Sigmoid colon (tissue), 7 donors: ENCODE measurements around the gene PRIMA1. TPM values are rescaled to one million over a fixed set of nuclear protein-coding genes. Genes with fewer than 3 reads are reported as not detected.

ENCODE experiments used
- DNase-seq: peaks from one replicate; pipeline ENCODE4 v3.0.0-alpha.2; 2019
- H3K27ac ChIP-seq, 4 donors: fragments of 200-600 bp; sonication (generic); one replicate each; pipeline ENCODE4 v1.5.1; 2016 to 2019; ENCODE audit warnings: mild to moderate bottlenecking in 1 of 4
- H3K27me3 ChIP-seq, 3 donors: fragments of 200-600 bp; sonication (generic); one replicate each; pipeline ENCODE4 v1.5.1; 2019; ENCODE audit warnings: mild to moderate bottlenecking in 1 of 3
- H3K36me3 ChIP-seq, 4 donors: fragments of 200-600 bp; sonication (generic); one replicate each; pipeline ENCODE4 v1.5.1; 2016 to 2019
- H3K4me1 ChIP-seq, 4 donors: fragments of 200-600 bp; sonication (generic); one replicate each; pipeline ENCODE4 v1.5.1; 2017 to 2019
- H3K4me3 ChIP-seq, 4 donors: fragments of 200-600 bp; sonication (generic); one replicate each; pipeline ENCODE4 v1.5.1; 2017 to 2019; ENCODE audit warnings: mild to moderate bottlenecking in 2 of 4, moderate library complexity in 1 of 4
- H3K9me3 ChIP-seq, 4 donors: fragments of 200-600 bp in 3 of 4; sonication (generic) in 3 of 4; one replicate each; pipeline versions ENCODE4 v1.5.1 to v1.6.1; 2013 to 2019
- CTCF ChIP-seq, 4 experiments: fragments of 450-650 bp in 3 of 4; fragments of 200-600 bp in 1 of 4; IDR thresholded peaks; one replicate each; pipeline ENCODE4 v1.5.1; 2016 to 2019; ENCODE audit warnings: antibody characterized with exemption in 4 of 4, mild to moderate bottlenecking in 3 of 4, moderate library complexity in 2 of 4
- EP300 ChIP-seq, 4 donors: sonication (generic); formaldehyde crosslinking; IDR thresholded peaks; one replicate each; pipeline ENCODE4 v1.6.1; 2017; ENCODE audit warnings: antibody characterized with exemption in 4 of 4
- POLR2A ChIP-seq, 2 donors: fragments of 450-650 bp; IDR thresholded peaks; one replicate each; pipeline ENCODE4 v1.6.1; 2016; ENCODE audit warnings: antibody characterized with exemption in 2 of 2, mild to moderate bottlenecking in 2 of 2, moderate library complexity in 2 of 2
- POLR2AphosphoS5 ChIP-seq, 4 donors: sonication (generic); formaldehyde crosslinking; IDR thresholded peaks; one replicate each; pipeline ENCODE4 v1.6.1; 2017; ENCODE audit warnings: antibody characterized with exemption in 4 of 4
- WGBS, 2 donors: extraction: QIAGEN DNeasy Blood & Tissue Kit; methylation state at CpG; one replicate each; pipeline ENCODE4 v1.1.7; 2013; 5-methylcytosine and 5-hydroxymethylcytosine counted together
- intact Hi-C: fragments of 100-400 bp; cut with DNase I; formaldehyde crosslinking; loops from one replicate; pipeline ENCODE4 v1.15.1; 2023
- polyA plus RNA-seq, 3 donors: library from polyadenylated mRNA; stranded (reverse); fragments of 200-250 nt; gene quantifications; one replicate each; pipeline ENCODE4 v1.2.3, GENCODE V29; 2013
- total RNA-seq, 4 donors: library from RNA; depleted of rRNA; stranded (reverse); fragments of >200 nt; gene quantifications; one replicate each; pipeline ENCODE4 v1.1.0, GENCODE V29; 2016
- donor health status: healthy with polysubstance abuse.
- donor health status: Bipolar disorder and iron deficiency.
- donor health status: healthy.

PRIMA1 gene
- total and polyA plus RNA-seq, 7 donors = 0.23 to 21.9 (median 7.6) TPM

DNA sequence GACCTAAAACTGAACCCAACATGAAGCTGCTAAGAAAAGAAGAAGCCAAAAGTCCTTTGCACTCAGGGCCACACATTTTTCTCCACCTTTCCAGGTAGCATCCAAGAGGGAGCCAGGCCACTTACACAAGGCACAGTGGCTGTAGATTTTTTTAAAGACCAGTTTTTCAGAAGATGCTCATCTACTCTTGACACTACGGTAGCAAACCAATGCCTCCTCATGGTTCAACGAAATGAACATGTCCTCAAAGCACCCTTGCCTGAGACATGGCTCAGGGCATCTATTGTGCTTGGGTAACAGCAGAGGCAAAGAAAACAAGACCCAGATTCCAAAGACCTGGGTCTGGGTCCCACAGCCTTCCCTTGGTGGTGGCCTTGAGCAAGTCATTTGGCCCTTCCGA, 22.3 kb downstream of the PRIMA1 start:
- Histone ChIP-seq H3K4me3 (no peak overlapping the region), H3K27ac (peak overlapping the region; percentile 71 to 86 (median 85)), H3K27me3 (no peaks in the 10 kb centered on the region), H3K4me1 (peaks cover 0 to 55% (median 45%) of the 10 kb centered on the region in 4 donors), H3K9me3 (no peaks in the 10 kb centered on the region), H3K36me3 (peaks cover 0 to 19% (median 0%) of the 10 kb centered on the region in 4 donors)
- 45 to 70% methylated on average over 3 of the region's 3 CpGs for WGBS, 2 donors
- intact Hi-C loops = no loop called here
- no peak for DNase-seq
- TF ChIP-seq EP300 (IDR thresholded peaks at IDR 0.05) (no peak), CTCF (IDR thresholded peaks at IDR 0.05) (no peak), POLR2A (IDR thresholded peaks at IDR 0.05) (no peak), POLR2AphosphoS5 (IDR thresholded peaks at IDR 0.05) (no peak)

- peaks cover 0 to 63% (median 53%) of the 10 kb centered on the region in 4 donors for H3K4me1 ChIP-seq
- H3K27ac ChIP-seq = peak overlapping the region; percentile 71 to 86 (median 85)
- peaks cover 0 to 19% (median 0%) of the 10 kb centered on the region in 4 donors for H3K36me3 ChIP-seq
- no peaks in the 10 kb centered on the region for H3K27me3 ChIP-seq
- intact Hi-C loops = no loop called here
- 68 to 69% methylated on average over 4 of the region's 4 CpGs for WGBS, 2 donors
- TF ChIP-seq EP300 (IDR thresholded peaks at IDR 0.05) (peak in 2 of 4 donors; percentile 45 to 86), CTCF (IDR thresholded peaks at IDR 0.05) (no peak), POLR2AphosphoS5 (IDR thresholded peaks at IDR 0.05) (peak; percentile 23 to 69 (median 46)), POLR2A (IDR thresholded peaks at IDR 0.05) (no peak)
- no peaks in the 10 kb centered on the region for H3K9me3 ChIP-seq
- DNase-seq = no peak
- H3K4me3 ChIP-seq = no peak overlapping the region
These were observed 23.1 kb downstream of the PRIMA1 start for GRCh38 chr14:93765155-93765554.

- DNase-seq = peak; percentile 92
- intact Hi-C loops = loop anchor here (5.0 kb wide), 1 partner anchor 233 kb away; the partner anchor contains the start of gene CCDC197
- Histone ChIP-seq H3K4me1 (peaks cover 0 to 71% (median 62%) of the 10 kb centered on the region in 4 donors), H3K4me3 (no peak overlapping the region), H3K27me3 (no peaks in the 10 kb centered on the region), H3K9me3 (no peaks in the 10 kb centered on the region), H3K27ac (peak overlapping the region; percentile 71 to 86 (median 85)), H3K36me3 (peaks cover 0 to 11% (median 0%) of the 10 kb centered on the region in 4 donors)
- 29 to 39% methylated on average over 8 of the region's 8 CpGs for WGBS, 2 donors
- TF ChIP-seq EP300 (IDR thresholded peaks at IDR 0.05) (peak; percentile 96 to 100 (median 98)), CTCF (IDR thresholded peaks at IDR 0.05) (no peak), POLR2A (IDR thresholded peaks at IDR 0.05) (no peak), POLR2AphosphoS5 (IDR thresholded peaks at IDR 0.05) (peak; percentile 92 to 96 (median 96))
These were observed 24.1 kb downstream of the PRIMA1 start for GRCh38 chr14:93764211-93764659.

DNA sequence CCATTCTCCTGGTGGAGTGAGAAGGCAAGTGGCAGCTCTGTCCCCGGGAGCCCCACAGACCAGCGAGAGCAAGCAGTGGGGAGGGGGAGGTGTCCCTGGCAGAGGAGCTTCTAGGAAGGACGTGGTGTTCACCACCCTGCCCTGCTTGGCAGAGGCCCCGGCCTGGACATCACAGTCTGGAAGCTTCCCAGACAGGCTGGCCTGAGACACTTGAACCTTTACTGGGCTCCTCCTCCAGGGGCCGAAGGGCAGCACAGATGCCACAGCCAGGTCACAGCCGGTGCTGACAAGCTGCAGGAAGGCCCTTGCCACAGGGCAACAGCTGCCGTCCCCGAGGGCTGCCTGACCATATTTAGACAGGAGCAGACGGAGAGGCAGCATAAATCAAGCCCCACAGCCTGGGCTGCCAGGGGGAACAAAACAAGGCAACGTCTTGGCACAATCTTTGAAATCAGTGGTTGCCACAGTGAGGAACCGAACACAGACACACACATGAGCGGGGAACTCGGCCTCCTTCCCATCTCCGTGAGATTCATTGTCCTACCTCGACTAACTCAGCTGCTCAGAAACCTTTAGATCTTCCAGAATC, 28.5 kb downstream of the PRIMA1 start:
- DNase-seq = peak; percentile 94
- Histone ChIP-seq H3K9me3 (no peaks in the 10 kb centered on the region), H3K27me3 (no peaks in the 10 kb centered on the region), H3K4me1 (peaks cover 0 to 64% (median 54%) of the 10 kb centered on the region in 4 donors), H3K4me3 (peak overlapping the region in 1 of 4 donors; percentile 2), H3K27ac (peak overlapping the region; percentile 74 to 86 (median 85)), H3K36me3 (no peaks in the 10 kb centered on the region)
- no peak for TF ChIP-seq CTCF (IDR thresholded peaks at IDR 0.05)
- no peak for TF ChIP-seq POLR2A (IDR thresholded peaks at IDR 0.05)
- TF ChIP-seq EP300 (IDR thresholded peaks at IDR 0.05) = peak; percentile 67 to 89 (median 75)
- TF ChIP-seq POLR2AphosphoS5 (IDR thresholded peaks at IDR 0.05) = peak; percentile 72 to 89 (median 87)
- 18 to 37% methylated on average over 15 of the region's 15 CpGs for WGBS, 2 donors
- intact Hi-C loops = loop anchor here (5.0 kb wide), 1 partner anchor 237 kb away; the partner anchor contains the start of gene CCDC197
